ENCODE data around the gene MISP3.

DNA sequence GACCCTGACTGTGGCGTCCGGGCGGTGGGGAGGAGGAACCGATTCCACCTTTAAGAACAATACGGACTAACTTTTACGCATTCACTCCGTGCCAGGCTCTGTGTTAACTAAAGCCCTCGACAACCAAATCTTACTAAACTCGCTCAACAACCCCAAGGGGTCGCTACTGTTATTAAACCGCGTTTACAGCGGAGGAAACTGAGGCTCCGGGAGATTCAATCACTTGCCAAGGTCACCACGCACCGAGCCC is 16.8 kb downstream of the MISP3 start:
- no peak; a peak in 1 of 6 replicates for TF ChIP-seq CTCF (IDR thresholded peaks at IDR 0.05 in 2 of 3, conservative IDR thresholded peaks at IDR 0.05 in 1 of 3; ENCODE audit: insufficient read depth in 2 of 3, low read depth in 1 of 3, low read length in 3 of 3)
- no peak for TF ChIP-seq SIX5 (IDR thresholded peaks at IDR 0.05; ENCODE audit: borderline replicate concordance in 1 of 2, insufficient read depth in 1 of 2, low read depth in 1 of 2, low read length in 2 of 2)
- no peak for TF ChIP-seq TBL1XR1 (IDR thresholded peaks at IDR 0.05; ENCODE audit: low read length in 2 of 2)
- TF ChIP-seq, protein P1, sequence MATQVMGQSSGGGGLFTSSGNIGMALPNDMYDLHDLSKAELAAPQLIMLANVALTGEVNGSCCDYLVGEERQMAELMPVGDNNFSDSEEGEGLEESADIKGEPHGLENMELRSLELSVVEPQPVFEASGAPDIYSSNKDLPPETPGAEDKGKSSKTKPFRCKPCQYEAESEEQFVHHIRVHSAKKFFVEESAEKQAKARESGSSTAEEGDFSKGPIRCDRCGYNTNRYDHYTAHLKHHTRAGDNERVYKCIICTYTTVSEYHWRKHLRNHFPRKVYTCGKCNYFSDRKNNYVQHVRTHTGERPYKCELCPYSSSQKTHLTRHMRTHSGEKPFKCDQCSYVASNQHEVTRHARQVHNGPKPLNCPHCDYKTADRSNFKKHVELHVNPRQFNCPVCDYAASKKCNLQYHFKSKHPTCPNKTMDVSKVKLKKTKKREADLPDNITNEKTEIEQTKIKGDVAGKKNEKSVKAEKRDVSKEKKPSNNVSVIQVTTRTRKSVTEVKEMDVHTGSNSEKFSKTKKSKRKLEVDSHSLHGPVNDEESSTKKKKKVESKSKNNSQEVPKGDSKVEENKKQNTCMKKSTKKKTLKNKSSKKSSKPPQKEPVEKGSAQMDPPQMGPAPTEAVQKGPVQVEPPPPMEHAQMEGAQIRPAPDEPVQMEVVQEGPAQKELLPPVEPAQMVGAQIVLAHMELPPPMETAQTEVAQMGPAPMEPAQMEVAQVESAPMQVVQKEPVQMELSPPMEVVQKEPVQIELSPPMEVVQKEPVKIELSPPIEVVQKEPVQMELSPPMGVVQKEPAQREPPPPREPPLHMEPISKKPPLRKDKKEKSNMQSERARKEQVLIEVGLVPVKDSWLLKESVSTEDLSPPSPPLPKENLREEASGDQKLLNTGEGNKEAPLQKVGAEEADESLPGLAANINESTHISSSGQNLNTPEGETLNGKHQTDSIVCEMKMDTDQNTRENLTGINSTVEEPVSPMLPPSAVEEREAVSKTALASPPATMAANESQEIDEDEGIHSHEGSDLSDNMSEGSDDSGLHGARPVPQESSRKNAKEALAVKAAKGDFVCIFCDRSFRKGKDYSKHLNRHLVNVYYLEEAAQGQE (IDR thresholded peaks at IDR 0.05; ENCODE audit: borderline replicate concordance): no peak
- TF ChIP-seq, protein P1 (CRISPR knock-in tag; IDR thresholded peaks at IDR 0.05; ENCODE audit: low read depth): no peak
- TF ChIP-seq, protein P2, sequence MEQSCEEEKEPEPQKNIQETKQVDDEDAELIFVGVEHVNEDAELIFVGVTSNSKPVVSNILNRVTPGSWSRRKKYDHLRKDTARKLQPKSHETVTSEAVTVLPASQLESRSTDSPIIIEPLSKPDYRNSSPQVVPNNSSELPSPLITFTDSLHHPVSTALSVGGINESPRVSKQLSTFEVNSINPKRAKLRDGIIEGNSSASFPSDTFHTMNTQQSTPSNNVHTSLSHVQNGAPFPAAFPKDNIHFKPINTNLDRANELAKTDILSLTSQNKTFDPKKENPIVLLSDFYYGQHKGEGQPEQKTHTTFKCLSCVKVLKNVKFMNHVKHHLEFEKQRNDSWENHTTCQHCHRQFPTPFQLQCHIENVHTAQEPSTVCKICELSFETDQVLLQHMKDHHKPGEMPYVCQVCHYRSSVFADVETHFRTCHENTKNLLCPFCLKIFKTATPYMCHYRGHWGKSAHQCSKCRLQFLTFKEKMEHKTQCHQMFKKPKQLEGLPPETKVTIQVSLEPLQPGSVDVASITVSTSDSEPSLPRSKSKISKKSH (CRISPR knock-in tag; IDR thresholded peaks at IDR 0.05): no peak
- TF ChIP-seq NR2C1 (IDR thresholded peaks at IDR 0.05): no peak
- TF ChIP-seq NR2C1 (tag; IDR thresholded peaks at IDR 0.05): no peak
